ENCODE results near the gene SH3PXD2A.

DNA sequence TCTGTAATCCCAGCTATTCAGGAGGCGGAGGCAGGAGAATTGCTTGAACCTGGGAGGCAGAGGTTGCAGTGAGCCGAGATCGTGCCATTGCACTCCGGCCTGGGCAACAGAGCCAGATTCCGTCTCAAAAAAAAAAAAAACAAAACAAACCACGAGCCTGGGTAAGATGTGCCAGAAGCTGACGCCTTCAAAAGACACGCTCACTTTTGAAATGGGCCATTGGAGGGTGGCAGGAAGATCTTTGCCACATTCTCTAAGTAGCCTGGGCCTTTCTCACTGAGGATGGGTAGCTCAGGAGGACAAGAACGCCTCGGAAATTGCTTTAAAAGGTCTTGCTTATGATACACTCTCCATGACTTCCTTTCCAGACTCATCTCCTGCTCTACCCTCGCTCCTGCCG is 172.7 kb downstream of the SH3PXD2A start:
- TF ChIP-seq EZH2 (IDR thresholded peaks at IDR 0.05; ENCODE audit: borderline replicate concordance, low read depth, low read length, severe bottlenecking): no peak
- TF ChIP-seq, protein P1, sequence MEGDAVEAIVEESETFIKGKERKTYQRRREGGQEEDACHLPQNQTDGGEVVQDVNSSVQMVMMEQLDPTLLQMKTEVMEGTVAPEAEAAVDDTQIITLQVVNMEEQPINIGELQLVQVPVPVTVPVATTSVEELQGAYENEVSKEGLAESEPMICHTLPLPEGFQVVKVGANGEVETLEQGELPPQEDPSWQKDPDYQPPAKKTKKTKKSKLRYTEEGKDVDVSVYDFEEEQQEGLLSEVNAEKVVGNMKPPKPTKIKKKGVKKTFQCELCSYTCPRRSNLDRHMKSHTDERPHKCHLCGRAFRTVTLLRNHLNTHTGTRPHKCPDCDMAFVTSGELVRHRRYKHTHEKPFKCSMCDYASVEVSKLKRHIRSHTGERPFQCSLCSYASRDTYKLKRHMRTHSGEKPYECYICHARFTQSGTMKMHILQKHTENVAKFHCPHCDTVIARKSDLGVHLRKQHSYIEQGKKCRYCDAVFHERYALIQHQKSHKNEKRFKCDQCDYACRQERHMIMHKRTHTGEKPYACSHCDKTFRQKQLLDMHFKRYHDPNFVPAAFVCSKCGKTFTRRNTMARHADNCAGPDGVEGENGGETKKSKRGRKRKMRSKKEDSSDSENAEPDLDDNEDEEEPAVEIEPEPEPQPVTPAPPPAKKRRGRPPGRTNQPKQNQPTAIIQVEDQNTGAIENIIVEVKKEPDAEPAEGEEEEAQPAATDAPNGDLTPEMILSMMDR (IDR thresholded peaks at IDR 0.05; ENCODE audit: borderline replicate concordance, extremely low read depth, low read length, poor library complexity, severe bottlenecking): no peak

Data from DND-41 (cell line).